ENCODE measurements around the gene DCP1A.
A peak's percentile ranks its signal among the peaks of the same experiment; 100 is the strongest.
"Not testable (repeated sequence)": the region's sequence is repeated elsewhere in the genome, so short reads cannot be mapped to it uniquely, and the experiment has no call there.

The DCP1A gene

DNA sequence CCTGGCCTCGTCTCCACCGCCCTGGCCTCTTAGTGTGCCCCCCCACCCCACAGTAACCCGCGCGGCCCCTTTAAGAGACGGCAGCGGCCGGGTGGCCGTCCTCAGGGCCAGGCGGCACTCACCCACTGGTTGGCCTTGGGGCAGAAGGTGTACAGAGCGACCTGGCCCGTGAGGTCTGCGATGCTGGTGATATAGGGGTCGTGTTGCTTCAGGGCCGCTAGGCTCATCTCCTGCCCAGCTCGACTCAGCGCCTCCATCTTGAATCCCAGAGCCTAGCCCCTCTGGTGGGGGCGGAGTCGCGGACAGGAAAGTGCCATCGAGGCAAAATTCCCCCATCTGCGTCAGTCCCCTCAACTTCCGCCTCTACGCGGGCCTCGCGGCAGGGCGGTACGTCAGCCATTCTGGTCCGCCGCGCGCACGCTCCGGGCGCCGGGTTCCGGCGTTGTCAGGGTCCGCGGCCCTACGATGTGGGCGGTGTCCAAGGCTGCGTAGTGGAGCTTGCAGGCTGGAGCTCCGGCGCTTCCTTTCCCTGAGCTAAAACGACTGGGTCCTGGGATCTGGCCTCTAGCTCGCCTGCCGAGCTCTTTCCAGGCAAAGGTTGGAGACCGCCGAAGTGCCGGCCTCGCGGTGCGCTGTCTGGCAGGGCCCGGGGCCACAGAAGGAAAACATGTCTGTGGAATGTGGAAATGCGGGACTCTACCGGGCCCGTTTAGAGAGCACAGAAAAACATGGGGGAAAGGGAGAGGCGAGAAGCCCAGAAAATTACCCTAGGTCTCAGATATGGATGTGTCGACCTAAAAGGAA is at the start of gene DCP1A:
Gene DCP1A (minus strand): TSS at position 283 of the 804 bp plus-strand sequence. CDS start 26 bp downstream, at position 257.
- DNase-seq (ENCODE audit: low read depth), result peak; percentile 94

- DNase-seq (ENCODE audit: low read depth), result no peak
Measured at GRCh38 chr3:53384465-53385423, 37.4 kb upstream of the DCP1A start.

GRCh38 chr3:53382106-53382505 is 34.8 kb upstream of the DCP1A start:
- no peak for DNase-seq (ENCODE audit: low read depth)

- no peak for DNase-seq (ENCODE audit: low read depth)
Measured at GRCh38 chr3:53380306-53380705, 33.0 kb upstream of the DCP1A start.

DNA sequence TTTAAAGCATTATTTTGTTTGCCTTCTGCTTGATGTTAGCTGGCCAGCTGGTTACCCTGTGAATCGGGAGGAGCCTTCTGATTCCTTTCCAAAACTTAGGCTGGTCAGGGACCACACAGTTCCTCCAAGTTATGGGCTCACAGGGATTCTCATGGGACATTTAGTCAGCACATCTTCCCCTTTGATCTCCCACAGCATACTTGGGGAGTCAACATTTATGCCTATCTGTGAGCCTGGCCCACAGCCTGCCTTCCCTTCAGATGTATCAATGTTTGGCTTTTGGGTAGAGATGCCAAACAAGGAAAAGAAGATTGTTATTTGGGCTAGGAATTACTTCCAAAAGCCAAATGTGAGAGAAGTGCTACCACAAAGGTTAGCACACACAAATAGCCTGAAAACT is 32.6 kb upstream of the DCP1A start:
- DNase-seq (ENCODE audit: low read depth), result no peak

- DNase-seq (ENCODE audit: low read depth), result no peak
Measured at GRCh38 chr3:53377794-53378193, 30.5 kb upstream of the DCP1A start.

DNA sequence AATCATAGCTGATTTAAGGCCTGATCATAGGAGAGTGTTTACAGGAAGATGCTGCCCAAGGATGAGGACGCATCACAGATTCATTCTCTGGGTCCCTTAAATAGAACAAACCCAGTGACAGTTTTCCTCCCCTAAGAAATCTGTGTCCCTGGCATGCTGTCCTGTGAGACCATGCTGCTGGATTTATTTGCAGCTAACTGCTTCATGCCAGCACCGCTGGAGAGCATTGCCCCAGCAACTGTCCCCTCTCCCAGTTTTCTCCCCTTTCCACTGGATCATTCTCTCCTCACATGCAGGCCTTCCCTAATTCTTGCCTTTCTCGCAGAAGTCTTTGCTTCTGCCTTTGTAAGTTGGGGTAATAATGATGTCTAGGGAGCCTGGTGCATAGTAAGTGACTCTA is 29.3 kb upstream of the DCP1A start:
- DNase-seq (ENCODE audit: low read depth), result no peak

DNA sequence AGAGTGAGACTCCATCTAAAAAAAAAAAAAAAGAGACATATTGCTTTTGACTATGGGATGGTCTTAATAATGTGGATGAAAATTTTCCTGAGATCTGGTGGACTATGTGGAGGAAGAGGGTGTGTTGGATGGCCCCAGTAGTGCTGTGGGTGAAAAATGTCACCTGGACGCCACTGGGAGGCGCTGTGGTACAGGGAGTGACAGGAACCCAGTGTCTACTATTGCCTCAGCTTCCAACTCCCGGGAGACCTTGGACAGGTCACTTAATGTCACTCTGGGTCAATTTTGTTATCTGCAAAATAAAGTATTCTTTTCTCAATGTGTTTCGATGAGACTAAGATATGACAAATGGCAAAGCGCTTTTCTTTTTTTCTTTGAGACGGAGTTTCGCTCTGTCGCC is 27.7 kb upstream of the DCP1A start:
- DNase-seq (ENCODE audit: low read depth), result peak; percentile 58

- DNase-seq (ENCODE audit: low read depth), result not testable (repeated sequence)
Measured at GRCh38 chr3:53370719-53371118, 23.4 kb upstream of the DCP1A start.

DNA sequence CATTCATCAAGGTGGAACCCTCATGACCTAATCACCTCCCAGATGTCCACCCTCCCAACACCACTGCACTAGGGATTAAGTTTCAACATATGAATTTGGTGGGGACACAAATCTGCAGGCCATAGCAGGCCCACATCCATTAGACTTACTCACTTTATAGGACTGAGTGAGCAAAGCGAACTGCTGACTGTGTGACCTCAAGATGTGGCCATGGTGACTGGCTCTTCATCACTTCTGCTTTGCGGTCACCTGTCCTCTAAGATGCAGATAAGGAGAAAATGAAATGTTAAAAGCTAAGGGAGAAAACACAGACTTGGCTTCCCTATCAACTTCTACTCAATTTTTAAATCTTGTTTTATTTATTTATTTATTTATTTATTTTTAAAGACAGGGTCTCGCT is 14.5 kb upstream of the DCP1A start:
- no peak for DNase-seq (ENCODE audit: low read depth)

GRCh38 chr3:53357458-53357857 is 10.1 kb upstream of the DCP1A start:
- DNase-seq (ENCODE audit: low read depth), result no peak

GRCh38 chr3:53354945-53355498 is 7.7 kb upstream of the DCP1A start:
- no peak for DNase-seq (ENCODE audit: low read depth)

GRCh38 chr3:53353202-53353601 is 5.9 kb upstream of the DCP1A start:
- no peak for DNase-seq (ENCODE audit: low read depth)

- no peak for DNase-seq (ENCODE audit: low read depth)
Measured at GRCh38 chr3:53350652-53351051, 3.3 kb upstream of the DCP1A start.

DNA sequence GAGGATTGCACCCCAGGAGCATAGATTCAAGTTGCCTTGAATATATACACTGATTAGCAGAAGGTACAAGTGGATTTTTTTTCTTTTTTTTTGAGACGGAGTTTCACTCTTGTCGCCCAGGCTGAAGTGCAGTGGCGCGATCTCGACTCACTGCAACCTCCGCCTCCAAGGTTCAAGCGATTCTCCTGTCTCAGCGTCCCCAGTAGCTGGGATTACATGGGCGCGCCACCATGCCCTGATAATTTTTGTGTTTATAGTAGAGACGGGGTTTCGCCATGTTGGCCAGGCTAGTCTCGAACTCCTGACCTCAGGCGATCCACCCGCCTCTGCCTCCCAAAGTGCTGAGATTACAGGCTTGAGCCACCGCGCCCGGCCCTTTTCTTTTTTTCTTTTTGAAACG is 775 bp upstream of the DCP1A start:
- DNase-seq (ENCODE audit: low read depth), result not testable (repeated sequence)

DNA sequence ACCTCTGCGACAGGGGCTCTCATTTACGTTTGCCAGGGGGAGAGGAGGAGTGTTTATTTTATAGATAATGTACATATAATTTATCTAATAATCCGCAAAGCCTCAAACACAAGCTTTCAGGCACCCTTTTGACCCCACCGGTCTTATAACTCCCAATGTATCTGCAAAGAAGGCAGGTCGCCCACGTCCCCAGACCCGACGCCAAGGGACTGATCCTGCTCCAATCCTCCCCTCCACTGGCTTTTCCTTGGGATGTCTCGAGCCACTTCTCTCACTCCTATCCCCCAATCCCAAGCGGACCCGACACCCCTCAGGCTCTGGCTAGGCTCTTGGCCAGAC is 452 bp downstream of the DCP1A start:
- no peak for DNase-seq (ENCODE audit: low read depth)

DNA sequence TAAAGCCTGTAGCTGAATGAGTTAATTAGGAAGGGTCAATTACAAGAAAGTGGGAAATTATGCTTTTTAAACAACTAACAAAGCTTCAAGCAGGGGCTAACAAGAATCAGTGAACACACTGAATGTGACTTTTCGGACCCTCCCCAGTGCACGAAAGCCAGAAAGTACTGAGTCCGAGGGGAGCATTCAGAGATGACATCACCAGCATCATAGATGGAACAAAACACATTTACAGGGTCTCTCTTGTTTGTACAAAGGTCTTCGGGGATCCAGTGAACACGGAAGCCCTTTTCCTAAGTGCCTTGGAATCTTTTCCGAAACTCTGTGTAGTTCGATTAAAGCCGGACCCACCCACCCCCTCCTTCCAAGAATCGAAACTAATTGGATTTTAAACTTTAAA is 829 bp downstream of the DCP1A start:
- no peak for DNase-seq (ENCODE audit: low read depth)

- DNase-seq (ENCODE audit: low read depth), result no peak
Measured at GRCh38 chr3:53342353-53342752, 5.0 kb downstream of the DCP1A start.

GRCh38 chr3:53337167-53337940 is 10.0 kb downstream of the DCP1A start:
- no peak for DNase-seq (ENCODE audit: low read depth)

DNA sequence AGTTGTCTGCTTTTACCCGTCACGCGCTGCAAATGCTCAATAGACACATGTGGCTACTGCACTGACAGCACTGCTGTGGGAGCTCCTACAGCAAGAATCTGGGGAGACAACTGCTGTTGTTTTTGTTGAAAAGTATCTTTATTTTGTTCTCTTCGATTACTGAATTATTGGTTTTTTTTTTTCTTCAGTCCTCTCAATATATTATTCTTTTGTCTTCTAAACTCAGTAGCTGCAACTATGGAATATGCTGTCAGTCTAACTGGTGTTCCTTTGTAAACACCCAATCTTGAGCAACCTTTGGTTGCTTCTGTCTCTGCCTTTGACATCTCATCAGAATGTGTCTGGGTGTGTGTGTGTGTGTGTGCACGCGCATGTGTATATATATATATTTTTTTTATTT is 12.6 kb downstream of the DCP1A start:
- no peak for DNase-seq (ENCODE audit: low read depth)

GRCh38 chr3:53331871-53332270 is 15.5 kb downstream of the DCP1A start:
- no peak for DNase-seq (ENCODE audit: low read depth)

GRCh38 chr3:53329897-53330296 is 17.4 kb downstream of the DCP1A start:
- no peak for DNase-seq (ENCODE audit: low read depth)

Measured in activated T-cell treated with anti-CD3 and anti-CD28 coated beads for 48 hours (primary cell).